ENCODE measurements around the gene OR5H1. TPM values are rescaled to one million over a fixed set of nuclear protein-coding genes. Genes with fewer than 3 reads are reported as not detected.

Gene OR5H1
- total RNA-seq (2021; ENCODE audit: unreplicated experiment) (not detected), Bru-seq, nascent RNA (not detected), BruChase-seq, experiment 1, labeled RNA remaining after a 2-hour chase (not detected), BruChase-seq, experiment 2, labeled RNA remaining after a 6-hour chase (not detected)
- not detected for polyA plus RNA-seq (2012; ENCODE audit: insufficient read length)
- long read RNA-seq, result 0 reads

DNA sequence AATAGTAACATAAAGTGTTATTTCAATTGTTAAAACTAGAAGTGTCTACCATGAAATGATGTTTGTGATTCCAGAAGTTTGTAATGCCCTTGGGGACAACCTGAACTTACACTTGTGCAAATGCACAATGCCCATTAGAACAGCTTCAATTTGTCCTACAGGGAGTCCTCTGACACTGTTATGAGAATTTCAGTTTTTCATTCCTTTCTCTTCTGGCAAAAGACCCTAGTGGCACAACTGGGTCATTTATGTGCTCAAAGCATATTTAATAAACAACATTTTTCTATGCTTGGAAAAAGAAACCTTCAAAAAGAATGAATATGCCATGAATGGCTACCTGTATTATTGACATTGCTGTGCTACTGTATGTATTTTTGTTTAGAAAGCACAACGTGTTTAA lies at the start of gene OR5H1:
Gene OR5H1, plus strand, starts transcription at position 301 of the 400 bp plus-strand sequence. CDS start 1,977 bp downstream, outside the sequence.
- ATAC-seq (no peak), DNase-seq (ENCODE audit: low read depth, low spot score) (no peak)
- Histone ChIP-seq H3K4me1 (ENCODE audit: control insufficient read depth, insufficient read depth, low read length) (no peaks in the 10 kb centered on the region), H3K27ac (ENCODE audit: low read length) (no peak within 1 kb of the TSS), H3K4me3 (ENCODE audit: low read depth in 2 of 2, low read length in 2 of 2) (no peak within 1 kb of the TSS), H3K27me3 (ENCODE audit: control insufficient read depth, insufficient read depth, low read length) (no peaks in the 10 kb centered on the region), H3K36me3 (ENCODE audit: control insufficient read depth, insufficient read depth, low read length) (no peaks in the 10 kb centered on the region), H3K9me3 (ENCODE audit: control insufficient read depth, insufficient read depth, low read depth, low read length) (no peaks in the 10 kb centered on the region)
- CTCF ChIA-PET, result no interaction called here
- TF ChIP-seq, protein P1, sequence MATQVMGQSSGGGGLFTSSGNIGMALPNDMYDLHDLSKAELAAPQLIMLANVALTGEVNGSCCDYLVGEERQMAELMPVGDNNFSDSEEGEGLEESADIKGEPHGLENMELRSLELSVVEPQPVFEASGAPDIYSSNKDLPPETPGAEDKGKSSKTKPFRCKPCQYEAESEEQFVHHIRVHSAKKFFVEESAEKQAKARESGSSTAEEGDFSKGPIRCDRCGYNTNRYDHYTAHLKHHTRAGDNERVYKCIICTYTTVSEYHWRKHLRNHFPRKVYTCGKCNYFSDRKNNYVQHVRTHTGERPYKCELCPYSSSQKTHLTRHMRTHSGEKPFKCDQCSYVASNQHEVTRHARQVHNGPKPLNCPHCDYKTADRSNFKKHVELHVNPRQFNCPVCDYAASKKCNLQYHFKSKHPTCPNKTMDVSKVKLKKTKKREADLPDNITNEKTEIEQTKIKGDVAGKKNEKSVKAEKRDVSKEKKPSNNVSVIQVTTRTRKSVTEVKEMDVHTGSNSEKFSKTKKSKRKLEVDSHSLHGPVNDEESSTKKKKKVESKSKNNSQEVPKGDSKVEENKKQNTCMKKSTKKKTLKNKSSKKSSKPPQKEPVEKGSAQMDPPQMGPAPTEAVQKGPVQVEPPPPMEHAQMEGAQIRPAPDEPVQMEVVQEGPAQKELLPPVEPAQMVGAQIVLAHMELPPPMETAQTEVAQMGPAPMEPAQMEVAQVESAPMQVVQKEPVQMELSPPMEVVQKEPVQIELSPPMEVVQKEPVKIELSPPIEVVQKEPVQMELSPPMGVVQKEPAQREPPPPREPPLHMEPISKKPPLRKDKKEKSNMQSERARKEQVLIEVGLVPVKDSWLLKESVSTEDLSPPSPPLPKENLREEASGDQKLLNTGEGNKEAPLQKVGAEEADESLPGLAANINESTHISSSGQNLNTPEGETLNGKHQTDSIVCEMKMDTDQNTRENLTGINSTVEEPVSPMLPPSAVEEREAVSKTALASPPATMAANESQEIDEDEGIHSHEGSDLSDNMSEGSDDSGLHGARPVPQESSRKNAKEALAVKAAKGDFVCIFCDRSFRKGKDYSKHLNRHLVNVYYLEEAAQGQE (IDR thresholded peaks at IDR 0.05; ENCODE audit: insufficient read depth in 1 of 2, low read depth in 2 of 2, low read length in 1 of 2), result no peak
- TF ChIP-seq SIN3A (IDR thresholded peaks at IDR 0.05; ENCODE audit: borderline replicate concordance, insufficient read depth, low read depth, low read length), result no peak
- TF ChIP-seq TCF7L2 (IDR thresholded peaks at IDR 0.05; ENCODE audit: low read depth, low read length), result no peak
- no peak for TF ChIP-seq POLR2AphosphoS5 (IDR thresholded peaks at IDR 0.05; ENCODE audit: low read depth, low read length)
- TF ChIP-seq, protein P2, sequence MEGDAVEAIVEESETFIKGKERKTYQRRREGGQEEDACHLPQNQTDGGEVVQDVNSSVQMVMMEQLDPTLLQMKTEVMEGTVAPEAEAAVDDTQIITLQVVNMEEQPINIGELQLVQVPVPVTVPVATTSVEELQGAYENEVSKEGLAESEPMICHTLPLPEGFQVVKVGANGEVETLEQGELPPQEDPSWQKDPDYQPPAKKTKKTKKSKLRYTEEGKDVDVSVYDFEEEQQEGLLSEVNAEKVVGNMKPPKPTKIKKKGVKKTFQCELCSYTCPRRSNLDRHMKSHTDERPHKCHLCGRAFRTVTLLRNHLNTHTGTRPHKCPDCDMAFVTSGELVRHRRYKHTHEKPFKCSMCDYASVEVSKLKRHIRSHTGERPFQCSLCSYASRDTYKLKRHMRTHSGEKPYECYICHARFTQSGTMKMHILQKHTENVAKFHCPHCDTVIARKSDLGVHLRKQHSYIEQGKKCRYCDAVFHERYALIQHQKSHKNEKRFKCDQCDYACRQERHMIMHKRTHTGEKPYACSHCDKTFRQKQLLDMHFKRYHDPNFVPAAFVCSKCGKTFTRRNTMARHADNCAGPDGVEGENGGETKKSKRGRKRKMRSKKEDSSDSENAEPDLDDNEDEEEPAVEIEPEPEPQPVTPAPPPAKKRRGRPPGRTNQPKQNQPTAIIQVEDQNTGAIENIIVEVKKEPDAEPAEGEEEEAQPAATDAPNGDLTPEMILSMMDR (IDR thresholded peaks at IDR 0.05), result no peak
- BruUV-seq (replicated peaks), result no TSS peak
- in situ Hi-C loops (cut with HindIII; ENCODE audit: low pct_unique_long_range_greater_than_20kb, low sequenced_read_pairs) (no loop called here), intact Hi-C loops (cut with micrococcal nuclease; ENCODE audit: unreplicated experiment) (no loop called here)
- POLR2A ChIA-PET, result no interaction called here

DNA sequence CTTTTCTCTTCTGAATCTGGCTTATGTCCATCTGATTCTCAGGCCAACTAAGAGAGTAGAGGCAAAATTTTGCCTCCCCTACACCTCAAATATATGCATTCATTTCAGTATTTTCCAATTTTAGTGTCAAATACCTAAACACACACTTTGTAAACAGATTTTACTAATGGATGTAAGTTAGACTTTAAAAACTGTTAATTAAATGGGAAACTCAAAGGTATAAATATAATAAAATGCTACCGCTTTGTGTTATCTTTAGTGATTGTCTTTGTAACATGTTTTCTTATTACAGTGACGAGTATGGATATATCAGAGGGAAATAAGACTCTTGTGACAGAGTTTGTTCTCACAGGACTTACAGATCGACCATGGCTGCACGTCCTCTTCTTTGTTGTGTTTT lies 43.6 kb upstream of the OR5H1 start, which contains the start of gene OR5AC2:
Gene OR5AC2, plus strand, starts transcription at position 301 of the 400 bp plus-strand sequence. Its CDS starts 0 bp downstream, at position 301.
- POLR2A ChIA-PET, result no interaction called here
- DNase-seq (ENCODE audit: low read depth, low spot score), result no peak
- H3K9me3 ChIP-seq (ENCODE audit: control insufficient read depth, insufficient read depth, low read depth, low read length), result no peaks in the 10 kb centered on the region
- no peak for ATAC-seq
- no peaks in the 10 kb centered on the region for H3K4me1 ChIP-seq (ENCODE audit: control insufficient read depth, insufficient read depth, low read length)
- no peak within 1 kb of the TSS for H3K4me3 ChIP-seq (ENCODE audit: low read depth in 2 of 2, low read length in 2 of 2)
- TF ChIP-seq, protein P2 (IDR thresholded peaks at IDR 0.05), result no peak
- TF ChIP-seq POLR2AphosphoS5 (IDR thresholded peaks at IDR 0.05; ENCODE audit: low read depth, low read length), result no peak
- H3K27me3 ChIP-seq (ENCODE audit: control insufficient read depth, insufficient read depth, low read length), result no peaks in the 10 kb centered on the region
- in situ Hi-C loops (cut with HindIII; ENCODE audit: low pct_unique_long_range_greater_than_20kb, low sequenced_read_pairs) (no loop called here), intact Hi-C loops (cut with micrococcal nuclease; ENCODE audit: unreplicated experiment) (no loop called here)
- no peak within 1 kb of the TSS for H3K27ac ChIP-seq (ENCODE audit: low read length)
- no peaks in the 10 kb centered on the region for H3K36me3 ChIP-seq (ENCODE audit: control insufficient read depth, insufficient read depth, low read length)
- CTCF ChIA-PET, result no interaction called here
- BruUV-seq (replicated peaks), result no TSS peak
